Rectal smooth muscle tissue (tissue), 1 donor: ENCODE results near the gene DARS1.

Experiments used
- H3K27ac ChIP-seq: one replicate; pipeline ENCODE4 v1.7.0; 2013; ENCODE audit warnings: low read depth, low read length, inconsistent platforms
- H3K27me3 ChIP-seq: one replicate; pipeline ENCODE4 v1.7.0; 2013; ENCODE audit warnings: low read length; ENCODE audit not compliant: control insufficient read depth, insufficient read depth
- H3K36me3 ChIP-seq: one replicate; pipeline ENCODE4 v1.7.0; 2013; ENCODE audit warnings: low read length; ENCODE audit not compliant: control insufficient read depth, insufficient read depth
- H3K4me1 ChIP-seq: one replicate; pipeline ENCODE4 v1.7.0; 2013; ENCODE audit warnings: low read length; ENCODE audit not compliant: control insufficient read depth, insufficient read depth
- H3K4me3 ChIP-seq: one replicate; pipeline ENCODE4 v1.7.0; 2013; ENCODE audit warnings: low read length
- H3K9ac ChIP-seq: one replicate; pipeline ENCODE4 v1.7.0; 2013; ENCODE audit warnings: low read length

DARS1 gene

GRCh38 chr2:135985018-135985825 lies at the start of gene DARS1:
DARS1 (minus strand) TSS chr2:135985626; CDS start chr2:135985468, 158 bp downstream.
- H3K27ac ChIP-seq = peak within 1 kb of the TSS; percentile 90
- no peaks in the 10 kb centered on the region for H3K36me3 ChIP-seq
- H3K4me1 ChIP-seq = peaks cover 5% of the 10 kb centered on the region
- peak within 1 kb of the TSS; percentile 91 for H3K4me3 ChIP-seq
- H3K27me3 ChIP-seq = no peaks in the 10 kb centered on the region
- peak within 1 kb of the TSS; percentile 86 for H3K9ac ChIP-seq

- Histone ChIP-seq H3K9ac (no peak overlapping the region), H3K27me3 (no peaks in the 10 kb centered on the region), H3K36me3 (no peaks in the 10 kb centered on the region), H3K27ac (no peak overlapping the region), H3K4me3 (no peak overlapping the region), H3K4me1 (no peaks in the 10 kb centered on the region)
Measured at GRCh38 chr2:136034629-136035028, 49.2 kb upstream of the DARS1 start.

- Histone ChIP-seq H3K4me3 (no peak overlapping the region), H3K27ac (no peak overlapping the region), H3K9ac (no peak overlapping the region), H3K4me1 (no peaks in the 10 kb centered on the region), H3K36me3 (no peaks in the 10 kb centered on the region), H3K27me3 (no peaks in the 10 kb centered on the region)
Measured at GRCh38 chr2:136032817-136033535, 47.5 kb upstream of the DARS1 start.

DNA sequence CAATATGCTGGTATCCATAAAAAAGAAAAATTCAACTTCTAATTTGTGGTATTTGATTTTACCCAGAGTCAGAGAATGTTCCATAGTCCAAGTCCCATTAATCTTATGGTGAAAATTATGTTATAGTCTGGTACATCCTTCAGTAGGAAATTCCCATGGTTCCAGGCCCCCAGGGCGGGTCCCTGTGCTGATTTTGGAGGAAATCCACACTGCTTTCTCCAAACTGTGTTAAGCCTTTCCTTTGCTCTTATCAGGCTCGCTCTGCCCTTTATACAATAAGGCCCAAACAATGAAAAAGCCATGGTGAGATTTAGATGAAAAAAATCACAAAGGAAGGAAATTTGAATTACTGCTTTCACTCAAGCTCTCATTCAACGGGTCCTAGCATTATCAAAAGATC lies 46.8 kb upstream of the DARS1 start:
- Histone ChIP-seq H3K9ac (no peak overlapping the region), H3K27ac (no peak overlapping the region), H3K4me1 (no peaks in the 10 kb centered on the region), H3K27me3 (no peaks in the 10 kb centered on the region), H3K4me3 (no peak overlapping the region), H3K36me3 (no peaks in the 10 kb centered on the region)

- no peaks in the 10 kb centered on the region for H3K27me3 ChIP-seq
- H3K27ac ChIP-seq = no peak overlapping the region
- H3K36me3 ChIP-seq = no peaks in the 10 kb centered on the region
- H3K4me3 ChIP-seq = no peak overlapping the region
- no peaks in the 10 kb centered on the region for H3K4me1 ChIP-seq
- no peak overlapping the region for H3K9ac ChIP-seq
Measured at GRCh38 chr2:136031711-136032110, 46.3 kb upstream of the DARS1 start.

DNA sequence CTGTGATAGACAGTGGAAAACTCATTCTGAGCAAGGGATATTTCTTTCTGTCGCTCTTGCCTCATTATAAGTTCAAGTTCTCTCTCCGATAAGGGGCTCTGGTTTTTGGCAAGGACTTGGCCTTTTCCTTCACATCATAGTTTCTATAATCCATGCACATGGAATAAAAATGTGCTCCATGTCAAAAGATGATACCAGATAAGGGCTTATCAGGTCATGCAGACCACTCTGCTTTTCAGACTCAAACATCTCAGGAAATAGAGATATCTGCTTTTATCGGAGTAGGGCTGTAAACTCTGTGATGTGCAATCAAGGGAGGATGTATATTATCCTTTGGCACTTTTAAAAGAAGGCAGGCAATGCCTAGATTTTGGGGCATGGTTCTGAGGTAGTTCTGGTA lies 45.0 kb upstream of the DARS1 start:
- H3K4me3 ChIP-seq = no peak overlapping the region
- no peaks in the 10 kb centered on the region for H3K27me3 ChIP-seq
- H3K27ac ChIP-seq = no peak overlapping the region
- H3K4me1 ChIP-seq = no peaks in the 10 kb centered on the region
- no peak overlapping the region for H3K9ac ChIP-seq
- H3K36me3 ChIP-seq = no peaks in the 10 kb centered on the region

DNA sequence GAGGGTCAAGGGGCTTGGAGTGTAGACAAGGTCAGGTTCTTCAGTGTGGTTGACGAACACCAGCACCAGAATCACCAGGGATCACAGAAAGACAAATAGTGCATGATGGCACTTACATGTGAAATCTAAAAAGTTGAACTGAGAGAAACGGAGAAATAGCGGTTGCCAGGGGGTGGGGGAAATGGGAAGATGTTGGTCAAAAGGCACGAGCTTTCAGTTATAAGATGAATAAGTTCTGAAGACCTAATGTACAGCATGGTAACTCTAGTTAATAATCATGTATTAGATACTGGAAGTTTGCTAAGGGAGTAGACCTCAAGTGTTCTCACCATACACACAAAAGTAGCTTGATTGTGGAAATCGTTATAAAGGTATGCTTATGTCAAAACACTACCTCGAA lies 43.7 kb upstream of the DARS1 start:
- Histone ChIP-seq H3K27me3 (no peaks in the 10 kb centered on the region), H3K27ac (no peak overlapping the region), H3K4me1 (no peaks in the 10 kb centered on the region), H3K9ac (no peak overlapping the region), H3K4me3 (no peak overlapping the region), H3K36me3 (no peaks in the 10 kb centered on the region)

GRCh38 chr2:136028001-136028400 lies 42.6 kb upstream of the DARS1 start:
- H3K4me3 ChIP-seq = no peak overlapping the region
- H3K9ac ChIP-seq = no peak overlapping the region
- H3K36me3 ChIP-seq = no peaks in the 10 kb centered on the region
- no peaks in the 10 kb centered on the region for H3K4me1 ChIP-seq
- H3K27me3 ChIP-seq = no peaks in the 10 kb centered on the region
- no peak overlapping the region for H3K27ac ChIP-seq

GRCh38 chr2:136027112-136027511 lies 41.7 kb upstream of the DARS1 start:
- no peak overlapping the region for H3K27ac ChIP-seq
- H3K9ac ChIP-seq = no peak overlapping the region
- H3K4me3 ChIP-seq = no peak overlapping the region
- H3K4me1 ChIP-seq = no peaks in the 10 kb centered on the region
- H3K27me3 ChIP-seq = no peaks in the 10 kb centered on the region
- H3K36me3 ChIP-seq = no peaks in the 10 kb centered on the region

DNA sequence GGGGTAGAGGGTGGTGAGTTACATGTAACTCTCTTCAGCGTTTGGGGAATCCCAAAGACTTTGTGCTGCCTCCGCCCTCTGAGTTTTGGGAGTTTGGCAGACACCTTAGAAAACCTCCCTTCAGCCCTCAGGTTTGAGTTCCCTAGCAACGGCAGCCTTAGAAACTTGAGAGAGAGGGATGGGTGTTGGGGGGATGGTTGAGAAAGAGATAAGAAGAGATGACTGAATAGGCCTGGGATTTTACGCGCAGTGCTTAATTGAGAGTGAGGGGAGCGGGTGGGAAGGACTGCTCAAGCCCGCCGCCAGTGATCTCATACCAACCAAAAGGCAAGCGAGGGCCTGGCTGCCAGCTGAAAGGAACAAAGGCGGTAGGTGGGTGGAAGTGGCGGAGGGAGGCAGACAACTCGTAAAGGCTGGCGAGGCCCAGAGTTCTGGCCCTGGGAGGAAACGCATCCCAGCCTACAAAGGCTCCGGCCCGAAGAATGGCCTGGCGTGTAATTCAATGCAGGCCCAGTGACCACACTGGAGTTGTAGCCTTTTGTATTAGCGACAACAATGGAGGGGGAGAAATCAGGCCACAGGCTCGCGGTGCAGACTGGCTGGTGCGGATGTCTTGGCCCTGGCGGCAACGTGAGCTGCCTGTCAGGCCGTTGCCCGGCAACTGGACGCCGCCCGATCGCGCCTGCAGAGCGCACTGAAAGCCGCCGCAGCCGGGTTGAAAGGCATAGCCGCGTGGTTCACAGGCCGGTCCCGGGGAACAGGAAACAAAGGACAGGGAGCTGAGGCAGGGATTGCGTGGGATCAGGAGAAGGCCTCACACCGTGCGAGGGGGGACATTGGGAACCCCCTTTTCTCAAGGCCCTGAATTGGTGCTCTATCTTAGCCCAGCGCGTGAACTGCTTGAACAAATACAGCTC lies 39.9 kb upstream of the DARS1 start:
- Histone ChIP-seq H3K36me3 (no peaks in the 10 kb centered on the region), H3K4me3 (peak overlapping the region; percentile 39), H3K9ac (no peak overlapping the region), H3K27me3 (no peaks in the 10 kb centered on the region), H3K4me1 (no peaks in the 10 kb centered on the region), H3K27ac (no peak overlapping the region)

GRCh38 chr2:136024616-136025015 lies 39.2 kb upstream of the DARS1 start:
- Histone ChIP-seq H3K27ac (no peak overlapping the region), H3K9ac (no peak overlapping the region), H3K4me1 (no peaks in the 10 kb centered on the region), H3K27me3 (no peaks in the 10 kb centered on the region), H3K4me3 (no peak overlapping the region), H3K36me3 (no peaks in the 10 kb centered on the region)

DNA sequence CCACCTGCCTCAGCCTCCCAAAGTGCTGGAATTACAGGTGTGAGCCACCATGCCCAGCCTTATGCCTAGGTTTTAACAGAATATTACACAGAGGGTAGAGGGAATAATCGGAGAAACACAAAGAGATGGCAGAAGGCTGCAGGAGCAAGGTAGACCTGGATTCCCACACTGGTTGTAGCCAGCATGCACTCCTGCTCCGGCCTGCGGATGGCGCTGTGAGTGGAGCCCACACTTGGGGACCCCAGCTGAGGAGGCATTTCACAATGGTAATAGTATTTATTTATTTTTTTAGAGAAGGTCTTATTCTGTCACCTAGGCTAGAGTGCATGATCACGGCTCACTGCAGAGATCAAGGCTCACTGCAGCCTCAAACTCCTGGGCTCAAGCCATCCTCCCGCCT lies 38.8 kb upstream of the DARS1 start:
- H3K4me3 ChIP-seq = no peak overlapping the region
- no peaks in the 10 kb centered on the region for H3K4me1 ChIP-seq
- no peak overlapping the region for H3K9ac ChIP-seq
- no peaks in the 10 kb centered on the region for H3K27me3 ChIP-seq
- no peak overlapping the region for H3K27ac ChIP-seq
- H3K36me3 ChIP-seq = no peaks in the 10 kb centered on the region
